ENCODE data around the gene ECPAS.
"Not testable (repeated sequence)": the region's sequence is repeated elsewhere in the genome, so short reads cannot be mapped to it uniquely, and the experiment has no call there.

ECPAS gene

DNA sequence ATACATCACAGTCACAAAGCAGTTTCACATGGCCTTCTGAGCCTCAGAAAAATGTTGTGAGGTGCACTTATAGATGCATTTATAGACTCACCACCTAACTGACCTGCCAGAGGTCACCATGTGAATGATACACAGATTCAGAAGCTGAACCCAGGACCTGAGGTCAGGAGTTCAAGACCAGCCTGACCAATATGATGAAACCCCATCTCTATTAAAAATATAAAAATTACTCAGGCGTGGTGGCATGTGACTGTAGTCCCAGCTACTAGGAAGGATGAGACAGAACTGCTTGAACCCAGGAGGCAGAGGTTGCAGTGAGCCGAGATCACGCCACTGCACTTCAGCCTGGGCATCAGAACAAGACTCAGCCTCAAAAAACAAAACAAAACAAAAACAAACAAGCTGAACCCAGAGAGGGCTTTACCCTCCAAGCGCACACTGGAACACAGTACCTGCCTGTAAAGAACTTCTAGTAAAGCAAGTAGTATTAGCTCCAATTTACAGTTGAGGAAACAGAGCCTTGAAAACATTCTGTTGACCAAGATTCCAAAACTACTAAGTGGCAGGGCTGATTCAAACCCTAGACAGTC, 16.3 kb downstream of the ECPAS start:
- DNase-seq, result no peak

DNA sequence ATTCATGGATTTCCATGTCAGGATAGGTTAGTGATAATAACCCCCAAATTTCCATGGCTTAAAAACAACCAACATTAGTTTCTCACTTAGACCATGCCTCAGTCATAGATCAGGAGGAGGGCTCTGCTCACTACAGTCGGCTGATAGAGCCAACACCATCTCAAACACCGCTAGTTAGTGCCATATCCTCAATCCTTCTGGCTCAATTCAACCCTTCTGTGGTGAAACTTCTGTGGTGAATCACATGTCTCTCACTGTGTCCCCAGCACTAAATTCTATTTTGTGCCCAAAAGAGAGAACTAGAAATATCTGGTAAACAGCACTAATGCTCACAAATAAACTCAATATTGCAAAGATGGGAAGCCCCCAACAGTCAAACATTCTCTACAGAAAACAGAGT, 21.1 kb downstream of the ECPAS start:
- DNase-seq, result no peak

DNA sequence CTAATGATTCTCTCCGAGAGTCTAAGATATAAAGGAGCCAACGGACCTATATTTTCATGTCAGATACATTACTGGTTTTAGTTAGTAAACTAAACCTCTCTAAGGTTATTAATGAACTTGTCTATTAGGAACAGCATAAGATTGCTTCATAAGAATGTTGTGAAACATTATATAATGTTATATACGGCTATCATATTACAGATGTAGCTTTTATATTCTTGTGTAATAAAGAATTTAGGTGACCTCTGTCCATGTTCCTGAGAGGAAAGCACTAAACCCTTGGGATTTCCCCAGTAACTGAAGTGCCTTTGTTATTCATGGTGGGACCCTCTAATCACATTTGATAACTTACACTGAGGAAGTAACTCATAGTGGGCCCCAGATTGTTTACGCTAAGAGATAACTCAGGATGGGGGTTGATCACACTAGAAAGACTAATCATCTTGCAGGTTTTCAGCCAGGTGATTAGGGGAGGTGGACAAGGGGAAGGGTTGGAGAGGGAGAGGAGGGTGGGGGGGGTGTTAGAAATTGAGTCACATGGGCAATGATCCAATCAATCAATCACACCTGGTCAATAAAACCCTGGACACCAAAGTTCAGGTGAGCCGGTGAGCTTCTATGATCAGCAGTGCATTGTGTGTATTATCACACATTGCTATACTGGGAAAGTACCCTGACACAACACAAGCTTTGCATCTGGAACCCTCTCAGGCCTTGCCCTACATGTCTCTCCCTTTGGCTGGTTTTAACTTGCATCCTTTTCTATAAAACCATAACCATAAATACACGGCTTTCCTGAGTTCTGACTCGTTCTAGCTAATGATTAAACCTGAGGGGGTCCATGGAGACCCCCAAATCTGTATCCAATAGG, 25.8 kb downstream of the ECPAS start:
- DNase-seq, result no peak

DNA sequence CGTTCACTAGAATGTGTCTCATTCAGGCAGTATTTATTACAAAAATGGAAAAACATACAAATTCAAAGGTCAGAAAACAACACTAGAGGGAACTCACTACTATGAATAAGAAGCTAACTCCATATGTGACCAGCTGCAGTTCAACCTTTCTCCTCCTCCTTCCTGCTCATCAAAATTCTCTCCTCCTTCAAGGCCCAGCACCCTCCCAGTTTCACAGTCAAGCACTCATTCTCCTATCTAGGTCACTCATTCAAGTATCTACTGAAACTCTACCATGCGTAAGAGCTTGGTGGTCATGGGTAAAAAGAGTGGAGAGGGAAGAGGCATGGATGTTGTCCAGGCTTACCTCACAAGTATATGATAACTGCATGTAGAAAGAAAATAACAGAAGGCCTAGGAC, 27.7 kb downstream of the ECPAS start:
- DNase-seq, result no peak

DNA sequence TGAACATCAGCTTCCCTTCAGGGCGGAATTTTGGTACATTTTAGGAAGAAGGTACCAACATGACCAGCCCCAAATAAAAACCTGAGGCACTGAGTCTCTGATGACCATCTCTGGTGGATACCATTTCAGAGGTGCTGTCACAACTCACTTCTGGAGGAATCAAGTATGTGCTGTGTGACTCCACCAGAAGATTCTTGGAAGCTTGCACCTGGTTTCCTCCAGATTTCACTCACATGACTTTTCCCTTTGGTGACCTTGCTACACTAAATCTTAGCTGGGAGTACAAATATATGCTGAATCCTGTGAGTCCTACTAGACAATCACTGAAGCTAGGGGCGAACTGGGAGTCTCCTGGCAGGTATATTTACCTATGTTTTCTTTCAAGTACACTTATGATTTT, 28.5 kb downstream of the ECPAS start:
- DNase-seq, result no peak

DNA sequence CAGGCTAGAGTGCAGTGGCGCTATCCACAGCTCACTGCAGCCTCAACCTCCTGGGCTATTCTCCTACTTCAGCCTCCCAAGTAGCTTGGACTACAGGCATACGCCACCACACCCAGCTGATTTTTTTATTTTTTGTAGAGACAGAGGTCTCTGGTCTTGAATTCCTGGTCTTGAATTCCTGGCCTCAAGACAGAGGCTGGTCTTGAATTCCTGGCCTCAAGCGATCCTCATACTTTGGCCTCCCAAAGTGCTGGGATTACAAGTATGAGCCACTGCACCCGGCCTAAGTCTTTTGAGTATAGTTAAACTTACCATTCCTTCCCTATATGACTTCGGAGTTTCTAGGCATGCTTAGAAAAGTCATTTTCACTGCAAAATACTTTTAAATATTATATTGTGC, 29.4 kb downstream of the ECPAS start:
- DNase-seq, result no peak

DNA sequence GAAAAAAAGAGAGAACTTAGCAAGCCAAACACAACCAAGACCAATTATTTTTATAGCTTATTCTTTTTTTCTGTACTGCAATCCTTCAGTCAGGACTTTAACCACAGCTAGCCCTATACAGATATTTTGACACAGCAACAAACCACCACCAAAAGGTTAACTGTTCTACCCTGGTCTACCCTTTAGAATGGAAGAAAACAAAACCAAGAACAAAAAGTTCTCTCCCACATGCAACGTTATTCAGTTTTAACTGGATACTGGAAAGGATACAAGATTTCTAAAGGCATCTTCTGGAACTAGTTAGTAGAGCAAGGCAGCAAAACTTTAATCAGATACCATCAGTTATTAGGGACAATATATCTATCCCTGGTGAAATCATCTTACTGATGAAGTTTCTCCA, 32.6 kb downstream of the ECPAS start:
- DNase-seq, result no peak

DNA sequence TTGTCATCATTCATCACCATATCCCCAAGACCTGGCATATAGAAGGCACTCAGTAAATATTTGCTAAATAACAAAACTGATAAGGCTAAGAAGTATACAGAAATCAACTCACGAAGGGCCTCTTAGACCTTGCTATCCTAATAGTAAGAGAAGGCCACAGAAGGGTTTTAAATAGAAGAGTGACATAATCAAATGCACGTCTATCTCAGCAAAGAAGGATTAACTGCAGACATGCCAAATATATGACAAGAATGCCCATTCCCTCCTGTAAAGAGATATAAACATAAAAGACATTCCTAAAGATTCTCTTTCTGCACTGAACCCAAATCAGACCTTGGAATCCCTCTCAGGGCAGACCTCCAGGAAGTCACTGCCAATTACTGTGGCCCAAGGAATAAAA, 34.1 kb downstream of the ECPAS start:
- DNase-seq, result no peak

DNA sequence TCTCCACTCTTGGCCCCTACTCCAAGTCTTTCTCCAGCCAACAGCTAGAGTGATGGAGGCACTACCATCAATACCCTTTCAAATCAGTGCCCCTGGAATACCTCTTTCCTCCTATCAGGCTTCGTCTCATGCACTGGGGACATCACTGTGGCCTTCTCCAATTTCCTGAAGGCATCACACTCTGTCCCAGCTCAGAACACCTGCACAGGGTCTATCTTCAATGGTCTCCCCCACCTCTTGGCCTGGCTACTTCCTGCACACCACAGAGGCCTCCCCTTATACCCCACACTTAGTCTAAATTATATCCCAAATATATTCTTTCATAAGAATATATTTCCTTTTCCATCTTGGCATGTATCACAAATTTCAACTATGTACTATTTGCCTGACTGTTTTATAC, 34.5 kb downstream of the ECPAS start:
- DNase-seq, result no peak

DNA sequence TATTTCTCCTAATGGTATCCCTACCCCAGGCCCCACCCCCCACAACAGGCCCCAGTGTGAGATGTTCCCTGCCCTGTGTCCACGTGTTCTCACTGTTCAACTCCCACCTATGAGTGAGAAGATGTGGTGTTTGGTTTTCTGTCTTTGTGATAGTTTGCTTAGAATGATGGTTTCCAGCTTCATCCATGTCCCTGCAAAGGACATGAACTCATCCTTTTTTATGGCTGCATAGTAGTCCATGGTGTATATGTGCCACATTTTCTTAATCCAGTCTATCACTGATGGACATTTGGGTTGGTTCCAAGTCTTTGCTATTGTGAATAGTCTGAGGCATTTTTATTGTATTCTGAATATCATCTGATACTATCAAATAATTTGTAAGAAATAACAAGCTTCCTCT, 38.4 kb downstream of the ECPAS start:
- DNase-seq, result not testable (repeated sequence)

DNA sequence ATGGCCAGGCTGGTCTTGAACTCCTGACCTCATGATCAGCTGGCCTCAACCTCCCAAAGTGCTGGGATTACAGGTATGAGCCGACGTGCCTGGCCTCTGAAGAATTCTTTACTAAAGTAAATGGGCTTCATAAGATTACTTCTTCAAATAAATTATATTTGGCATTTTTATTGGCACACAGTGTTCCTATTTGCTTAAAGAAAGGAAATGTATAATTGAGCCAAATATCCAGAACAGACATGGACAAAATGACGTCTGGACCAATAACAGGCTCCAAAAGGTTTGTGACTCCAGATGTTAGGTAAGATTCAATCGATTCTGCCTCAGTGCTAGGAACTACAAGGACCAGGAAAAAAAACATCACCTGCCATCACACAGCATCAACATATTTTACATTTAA, 40.7 kb downstream of the ECPAS start:
- no peak for DNase-seq

DNA sequence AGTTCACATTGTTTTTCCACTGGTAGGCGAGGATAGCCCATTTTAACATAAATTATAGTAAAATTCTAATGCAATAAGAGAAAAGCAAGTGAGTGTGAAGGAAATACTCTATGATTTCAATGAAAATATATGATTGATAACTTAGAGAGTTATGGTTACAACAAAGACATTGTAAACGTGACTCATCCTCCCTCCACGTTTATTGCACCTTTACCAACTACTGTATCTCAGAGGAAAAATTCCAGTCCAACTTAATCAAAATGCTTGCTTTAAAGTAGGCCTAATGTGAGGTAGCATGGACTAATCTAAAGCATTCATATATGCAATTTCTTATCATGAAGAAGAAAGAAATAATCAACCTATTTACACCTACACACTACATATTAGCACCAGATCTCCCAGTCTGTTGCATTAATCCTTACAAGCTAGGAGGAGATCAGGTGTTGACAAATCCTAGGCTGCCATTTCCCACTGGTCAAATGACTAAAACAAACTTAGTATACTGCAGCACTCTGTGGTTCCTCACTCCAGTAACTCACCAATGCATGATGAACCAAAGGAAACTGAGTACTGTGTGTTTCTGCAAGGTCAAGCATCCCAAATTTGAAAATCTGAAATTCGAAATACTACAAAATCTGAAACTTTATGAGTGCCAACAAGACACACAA, 41.7 kb downstream of the ECPAS start:
- DNase-seq, result no peak

DNA sequence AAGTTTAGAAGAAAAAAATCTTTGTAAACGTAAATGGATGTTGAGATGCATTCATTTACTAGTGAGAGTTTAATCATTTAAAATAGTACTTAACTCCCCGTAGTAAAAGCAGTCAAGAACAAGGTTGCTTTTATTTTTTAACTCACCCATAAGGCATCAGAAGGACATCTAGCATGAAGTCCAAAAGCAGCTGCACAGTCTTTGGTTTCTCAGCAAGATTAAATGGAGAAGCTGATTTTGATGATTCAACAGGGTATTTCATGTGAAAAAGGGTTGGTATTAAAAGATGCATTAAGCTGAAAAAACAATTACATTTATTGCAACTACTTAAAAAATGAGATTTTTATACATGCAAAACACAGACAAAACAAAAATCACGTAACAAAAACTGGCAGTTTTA, 44.0 kb downstream of the ECPAS start:
- no peak for DNase-seq

DNA sequence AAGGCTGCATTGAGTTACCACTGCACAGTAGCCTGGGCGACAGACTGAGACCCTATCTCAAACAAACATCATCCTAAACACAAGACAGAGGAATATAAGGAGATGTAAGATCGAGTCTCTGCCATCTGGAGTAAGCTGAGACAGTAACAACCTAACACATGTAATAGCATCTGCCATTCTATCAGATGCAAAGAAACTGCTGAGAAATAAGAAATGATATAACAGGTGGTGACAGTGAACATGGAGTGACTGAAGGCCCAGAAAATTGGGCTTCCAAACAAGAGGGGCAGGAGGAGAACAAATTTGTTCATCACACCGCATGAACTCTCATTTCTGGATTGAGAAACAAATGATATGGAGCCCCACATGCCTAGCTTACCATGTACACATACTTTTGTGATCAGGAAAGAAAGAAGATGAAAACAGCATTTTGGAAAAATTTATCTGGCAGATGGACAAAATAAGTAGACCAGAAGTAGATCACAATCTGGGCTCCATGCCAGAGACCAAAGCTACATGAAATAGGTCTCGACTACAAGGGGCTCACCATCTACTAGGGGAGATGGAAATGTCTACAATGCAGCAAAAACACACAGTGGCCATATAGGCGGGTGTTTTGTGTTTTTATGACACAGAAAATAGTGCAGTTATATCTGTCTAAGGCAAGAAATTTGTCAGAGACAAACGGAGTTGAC, 45.5 kb downstream of the ECPAS start:
- no peak for DNase-seq

DNA sequence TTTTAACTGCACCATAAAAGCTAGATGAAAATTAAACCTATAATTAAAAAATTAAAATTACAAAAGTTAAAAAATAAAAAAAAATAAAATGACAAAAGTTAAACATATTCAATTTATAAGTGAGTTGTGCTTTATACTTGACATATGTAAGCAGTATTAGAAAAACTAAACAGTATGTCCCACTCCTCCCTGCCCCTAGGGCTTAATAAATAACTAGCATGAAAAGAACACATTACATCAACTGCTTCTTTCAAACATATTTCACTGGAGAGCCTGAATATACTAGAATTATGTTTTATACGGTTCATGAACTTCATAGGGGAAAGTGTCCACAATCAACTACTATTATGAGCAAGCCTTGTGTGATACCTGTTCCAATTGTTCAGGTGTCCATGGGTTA, 47.6 kb downstream of the ECPAS start:
- no peak for DNase-seq

DNA sequence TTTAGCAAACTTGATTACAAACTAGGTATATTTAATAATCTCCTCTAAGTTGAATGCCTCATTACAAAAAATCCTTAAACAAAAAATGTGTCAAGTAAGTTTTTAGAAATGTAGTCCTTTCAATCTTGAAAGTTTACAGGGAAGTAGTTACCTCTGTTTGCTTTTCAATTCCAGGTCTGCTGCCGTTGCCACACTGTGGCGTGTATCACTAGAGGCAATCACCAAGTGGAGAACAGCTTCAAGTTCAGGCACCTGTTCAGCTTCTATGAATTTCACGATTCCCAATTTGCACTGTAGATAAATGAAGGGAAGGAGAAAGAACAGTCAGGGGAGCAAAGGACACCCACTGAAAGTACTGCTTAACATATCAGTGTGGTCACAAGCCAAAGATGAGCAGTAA, 51.1 kb downstream of the ECPAS start:
- no peak for DNase-seq

DNA sequence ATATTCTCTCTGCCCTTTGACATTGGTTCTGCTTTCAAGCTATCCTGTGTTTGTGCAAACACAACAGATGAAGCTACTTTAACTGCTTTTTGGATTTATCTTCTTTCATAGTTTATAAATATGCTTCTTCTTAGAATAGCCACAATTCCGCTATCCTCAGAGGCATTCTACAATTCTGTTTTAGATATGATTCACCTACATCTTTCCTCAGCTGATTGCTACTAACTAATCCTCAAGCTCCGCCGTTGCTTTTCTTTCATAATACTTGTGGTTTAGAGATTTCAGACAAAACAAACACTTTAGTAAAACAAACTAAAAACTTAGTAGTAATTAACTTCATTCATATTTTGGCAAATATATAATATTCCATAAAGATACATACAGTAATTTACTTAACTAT, 52.5 kb downstream of the ECPAS start:
- DNase-seq, result no peak

DNA sequence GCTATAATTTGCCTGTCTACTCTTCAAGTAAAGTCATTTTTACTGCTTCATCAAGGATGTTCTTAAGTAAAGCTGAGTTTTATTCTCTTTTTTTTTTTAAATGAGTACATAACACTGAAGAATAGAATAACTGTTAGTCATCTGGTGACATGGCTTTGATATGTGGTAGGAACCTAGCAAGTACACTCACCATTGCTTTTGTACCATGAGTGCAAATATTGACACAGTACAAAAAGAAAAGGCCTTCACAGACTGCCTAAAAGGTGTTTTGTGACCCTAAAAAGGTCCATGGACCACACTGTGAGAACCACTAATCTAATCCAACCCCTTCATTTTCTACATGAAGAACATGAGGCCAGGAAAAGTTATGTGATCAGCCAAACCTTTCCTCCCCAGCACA, 55.0 kb downstream of the ECPAS start:
- no peak for DNase-seq

DNA sequence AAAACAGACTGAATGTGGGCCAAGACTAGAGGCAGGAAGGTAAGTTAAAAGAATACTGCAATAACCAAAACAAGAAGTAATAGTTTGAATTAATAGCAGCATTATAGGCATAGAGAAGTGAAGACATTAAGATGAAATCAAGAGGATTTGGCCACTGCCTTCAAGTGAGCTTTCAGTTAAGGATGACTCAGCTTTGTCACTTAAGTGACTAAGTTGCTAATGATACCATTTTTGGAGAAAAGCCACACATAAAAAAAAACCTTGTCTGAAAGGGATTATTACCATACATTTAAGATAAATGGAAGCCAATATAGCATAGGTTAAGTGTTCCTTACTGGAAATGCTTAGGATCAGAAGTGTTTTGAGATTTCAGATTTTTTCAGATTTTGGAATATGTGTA, 57.0 kb downstream of the ECPAS start:
- no peak for DNase-seq

DNA sequence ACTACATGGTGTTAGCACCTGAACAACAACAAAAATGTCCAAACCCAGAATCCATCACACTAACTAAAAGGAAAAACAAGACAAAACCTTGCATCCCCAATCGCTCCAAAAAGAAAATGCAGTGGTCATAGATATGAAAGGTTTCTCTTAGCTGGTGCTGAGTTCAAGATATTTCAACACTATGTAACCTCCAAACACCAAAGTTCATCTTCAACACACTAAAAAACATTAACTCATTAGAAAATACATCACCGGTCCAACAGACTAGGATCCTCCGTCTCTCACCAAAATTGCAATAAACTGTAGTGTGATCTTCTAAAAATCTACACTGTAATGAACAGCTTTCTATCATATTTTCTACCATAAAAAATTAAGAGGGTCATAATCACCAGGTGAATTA, 60.8 kb downstream of the ECPAS start:
- DNase-seq, result no peak

DNA sequence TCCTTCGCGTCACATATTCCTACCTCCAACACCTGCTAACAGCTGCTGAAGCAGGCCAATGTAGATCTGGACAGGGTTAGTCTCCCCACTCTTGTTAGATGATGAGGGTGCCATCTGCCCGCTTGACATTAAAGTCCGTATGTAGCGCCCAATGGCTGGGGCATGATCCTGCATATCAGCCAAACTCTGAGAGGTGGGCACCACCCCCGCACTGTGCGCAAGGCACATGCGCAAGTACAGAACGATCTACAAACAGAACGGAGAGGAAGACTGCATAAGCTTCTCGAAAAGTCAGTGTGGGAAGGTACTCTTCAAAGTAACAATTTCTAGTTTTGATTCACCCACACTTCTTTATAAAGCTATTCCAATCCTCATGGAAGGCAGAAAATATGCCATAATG, 69.8 kb downstream of the ECPAS start:
- no peak for DNase-seq

DNA sequence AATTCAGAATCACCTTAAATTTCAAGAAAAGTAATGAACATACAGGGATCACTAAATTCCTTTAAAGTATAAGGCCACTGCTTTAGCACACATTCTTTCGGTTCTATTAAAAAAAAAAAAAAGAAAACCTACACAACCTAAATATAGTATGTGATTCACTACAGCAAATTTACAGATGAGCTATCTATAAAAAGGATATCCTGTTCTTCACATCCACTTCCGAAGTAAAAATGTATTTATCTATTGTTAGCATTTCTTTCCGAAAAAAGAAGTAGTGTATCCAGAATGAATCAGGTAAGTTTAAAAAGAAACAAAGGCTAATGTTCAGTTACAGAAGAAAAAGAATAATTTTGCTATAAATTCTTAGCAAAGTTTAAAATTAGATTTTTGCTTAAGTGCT, 70.2 kb downstream of the ECPAS start:
- DNase-seq, result no peak

DNA sequence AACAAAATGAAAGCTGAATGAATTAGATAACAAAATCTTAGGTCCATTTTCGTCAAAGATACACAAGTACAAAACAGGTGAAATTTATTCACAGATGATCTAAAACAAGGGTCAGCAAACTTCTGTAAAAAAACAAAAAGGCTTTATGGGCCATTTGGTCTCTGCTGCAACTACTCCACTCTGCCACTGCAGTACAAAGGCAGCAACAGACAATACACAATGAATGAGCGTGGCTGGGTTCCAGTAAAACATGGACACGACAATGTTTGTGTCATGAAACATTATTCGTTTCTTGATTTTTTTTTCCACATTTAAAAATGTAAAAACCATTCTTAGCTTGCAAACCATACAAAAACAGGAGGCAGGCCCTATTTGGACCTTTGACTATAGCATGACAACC, 71.9 kb downstream of the ECPAS start:
- DNase-seq, result no peak

DNA sequence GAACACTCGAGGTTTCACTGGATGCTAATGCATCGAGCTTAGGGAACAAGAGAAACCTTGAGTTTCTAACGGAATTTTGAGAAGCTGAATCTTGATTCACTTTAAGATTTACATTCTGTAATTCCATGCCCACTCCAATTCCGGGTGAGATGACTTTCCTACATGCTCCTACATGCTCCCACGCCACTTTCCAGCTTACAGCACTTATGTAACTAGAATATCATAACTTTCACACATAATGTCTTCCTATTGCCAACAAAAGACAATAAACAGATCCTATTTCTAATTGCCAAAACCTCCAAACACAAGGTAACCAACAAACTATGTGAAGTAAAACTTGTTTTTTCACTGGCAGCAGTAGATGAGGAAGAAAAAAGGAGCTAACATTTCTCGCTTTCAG, 72.9 kb downstream of the ECPAS start:
- DNase-seq, result no peak

Data from activated effector memory CD4-positive, alpha-beta T cell treated with anti-CD3 and anti-CD28 coated beads, Interleukin-2, amount 50 U/mL, for 16 hours (primary cell).